Kidney tubule cell (primary cell): Measurements from ENCODE around the gene SLITRK5.

ENCODE experiments used
- DNase-seq: peaks from one replicate; pipeline ENCODE4 v3.0.0-alpha.2; 2018; ENCODE audit warnings: low spot score

Gene SLITRK5, protein sequence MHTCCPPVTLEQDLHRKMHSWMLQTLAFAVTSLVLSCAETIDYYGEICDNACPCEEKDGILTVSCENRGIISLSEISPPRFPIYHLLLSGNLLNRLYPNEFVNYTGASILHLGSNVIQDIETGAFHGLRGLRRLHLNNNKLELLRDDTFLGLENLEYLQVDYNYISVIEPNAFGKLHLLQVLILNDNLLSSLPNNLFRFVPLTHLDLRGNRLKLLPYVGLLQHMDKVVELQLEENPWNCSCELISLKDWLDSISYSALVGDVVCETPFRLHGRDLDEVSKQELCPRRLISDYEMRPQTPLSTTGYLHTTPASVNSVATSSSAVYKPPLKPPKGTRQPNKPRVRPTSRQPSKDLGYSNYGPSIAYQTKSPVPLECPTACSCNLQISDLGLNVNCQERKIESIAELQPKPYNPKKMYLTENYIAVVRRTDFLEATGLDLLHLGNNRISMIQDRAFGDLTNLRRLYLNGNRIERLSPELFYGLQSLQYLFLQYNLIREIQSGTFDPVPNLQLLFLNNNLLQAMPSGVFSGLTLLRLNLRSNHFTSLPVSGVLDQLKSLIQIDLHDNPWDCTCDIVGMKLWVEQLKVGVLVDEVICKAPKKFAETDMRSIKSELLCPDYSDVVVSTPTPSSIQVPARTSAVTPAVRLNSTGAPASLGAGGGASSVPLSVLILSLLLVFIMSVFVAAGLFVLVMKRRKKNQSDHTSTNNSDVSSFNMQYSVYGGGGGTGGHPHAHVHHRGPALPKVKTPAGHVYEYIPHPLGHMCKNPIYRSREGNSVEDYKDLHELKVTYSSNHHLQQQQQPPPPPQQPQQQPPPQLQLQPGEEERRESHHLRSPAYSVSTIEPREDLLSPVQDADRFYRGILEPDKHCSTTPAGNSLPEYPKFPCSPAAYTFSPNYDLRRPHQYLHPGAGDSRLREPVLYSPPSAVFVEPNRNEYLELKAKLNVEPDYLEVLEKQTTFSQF

DNA sequence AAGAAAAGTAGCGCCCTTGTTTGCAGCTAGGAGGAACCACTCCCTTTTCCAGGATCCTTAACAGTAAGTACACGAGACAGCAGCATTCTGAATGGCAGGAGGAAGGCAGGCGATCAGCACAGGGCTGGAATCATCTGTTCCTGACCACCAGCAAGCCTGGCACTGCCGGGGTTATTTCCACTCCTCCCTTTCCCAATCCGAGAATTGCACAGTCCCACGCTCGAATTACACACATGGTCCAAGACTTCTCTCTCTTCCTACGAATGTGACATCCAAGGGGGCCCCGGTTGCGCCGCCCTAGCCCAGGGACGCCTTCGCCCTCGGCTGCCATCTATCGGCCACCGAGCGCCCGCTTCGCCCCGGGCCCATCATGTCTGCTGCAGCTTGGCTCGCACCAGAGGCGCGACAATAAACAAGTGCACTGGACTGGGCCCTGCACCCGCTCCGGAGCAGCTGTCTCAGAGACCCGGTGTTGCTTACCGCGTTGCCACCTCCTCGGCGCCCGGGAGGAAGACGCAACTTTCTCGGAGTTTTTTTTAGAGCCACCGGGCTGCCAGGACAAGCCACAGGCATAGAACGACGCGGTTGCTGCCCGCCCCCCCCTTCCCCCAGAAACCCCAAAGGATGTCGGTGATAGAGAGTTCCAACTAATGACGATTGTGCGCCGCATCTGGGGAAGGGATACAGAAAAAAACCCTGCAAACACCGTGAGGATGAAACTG is at the start of gene SLITRK5:
SLITRK5 (plus strand) TSS at position 341 of the 722 bp plus-strand sequence. CDS start 4,018 bp downstream, outside the sequence.
- peak; percentile 73 for DNase-seq

DNA sequence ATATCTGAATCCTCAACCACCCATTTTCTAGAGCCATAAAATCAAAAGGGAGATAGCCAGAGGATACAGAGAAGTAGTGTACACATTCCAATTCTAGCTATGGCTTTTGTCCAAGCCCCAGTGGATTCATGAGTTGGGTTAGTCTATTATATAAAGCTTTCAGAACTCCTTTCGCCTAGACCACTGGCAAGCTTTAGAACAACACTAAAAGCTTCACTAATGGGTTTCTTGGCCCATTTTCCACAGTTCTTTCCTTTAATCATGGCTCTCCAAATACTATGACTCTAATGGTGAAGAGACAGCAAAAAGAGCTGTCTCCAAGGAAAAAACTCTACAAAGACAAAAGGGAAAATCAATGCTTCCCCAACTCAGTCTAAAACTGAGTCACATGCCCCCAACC is 48.2 kb upstream of the SLITRK5 start:
- no peak for DNase-seq

GRCh38 chr13:87656306-87656705 is 14.9 kb upstream of the SLITRK5 start:
- no peak for DNase-seq

- DNase-seq: peak; percentile 70
Observed at GRCh38 chr13:87661471-87661870, 9.7 kb upstream of the SLITRK5 start.

DNA sequence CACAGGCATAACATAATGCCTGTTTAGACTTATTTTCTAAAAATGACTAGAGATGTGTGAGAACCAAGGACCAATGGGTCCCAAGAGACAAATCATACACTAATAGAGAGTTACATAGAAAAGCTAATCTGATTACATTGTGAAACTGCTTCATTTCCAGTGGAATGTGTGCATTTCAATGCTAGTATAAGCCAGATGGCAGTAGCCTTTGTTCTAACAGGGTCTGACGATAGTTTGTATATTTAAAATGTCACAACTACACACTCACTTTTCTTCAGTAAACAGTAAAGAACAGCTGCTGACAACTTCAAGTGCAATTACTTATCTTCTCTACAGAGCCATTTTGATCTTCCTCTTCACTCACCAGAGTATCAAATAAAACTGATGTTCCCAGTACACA is 4.3 kb upstream of the SLITRK5 start:
- no peak for DNase-seq

DNA sequence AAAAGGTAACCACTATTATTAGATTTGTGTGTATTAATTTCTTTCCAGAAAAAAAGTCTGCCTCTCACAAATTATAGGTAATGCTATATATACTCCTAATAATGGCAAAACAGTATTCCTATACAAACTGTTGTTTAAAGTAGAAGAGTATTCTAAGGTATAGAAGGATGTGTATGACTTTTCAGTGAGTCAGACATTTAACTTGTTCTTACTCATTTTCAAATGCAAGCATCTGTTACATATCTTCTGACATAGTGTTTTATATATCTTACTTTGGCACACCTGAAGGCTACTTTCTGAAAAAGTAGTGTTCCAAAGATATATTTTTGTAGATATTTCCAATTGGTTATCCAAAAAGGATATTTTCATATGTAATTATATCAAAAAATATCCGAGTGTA is 3.5 kb upstream of the SLITRK5 start:
- no peak for DNase-seq

- DNase-seq: peak; percentile 39
Observed at GRCh38 chr13:87669379-87669978, 1.7 kb upstream of the SLITRK5 start.

DNA sequence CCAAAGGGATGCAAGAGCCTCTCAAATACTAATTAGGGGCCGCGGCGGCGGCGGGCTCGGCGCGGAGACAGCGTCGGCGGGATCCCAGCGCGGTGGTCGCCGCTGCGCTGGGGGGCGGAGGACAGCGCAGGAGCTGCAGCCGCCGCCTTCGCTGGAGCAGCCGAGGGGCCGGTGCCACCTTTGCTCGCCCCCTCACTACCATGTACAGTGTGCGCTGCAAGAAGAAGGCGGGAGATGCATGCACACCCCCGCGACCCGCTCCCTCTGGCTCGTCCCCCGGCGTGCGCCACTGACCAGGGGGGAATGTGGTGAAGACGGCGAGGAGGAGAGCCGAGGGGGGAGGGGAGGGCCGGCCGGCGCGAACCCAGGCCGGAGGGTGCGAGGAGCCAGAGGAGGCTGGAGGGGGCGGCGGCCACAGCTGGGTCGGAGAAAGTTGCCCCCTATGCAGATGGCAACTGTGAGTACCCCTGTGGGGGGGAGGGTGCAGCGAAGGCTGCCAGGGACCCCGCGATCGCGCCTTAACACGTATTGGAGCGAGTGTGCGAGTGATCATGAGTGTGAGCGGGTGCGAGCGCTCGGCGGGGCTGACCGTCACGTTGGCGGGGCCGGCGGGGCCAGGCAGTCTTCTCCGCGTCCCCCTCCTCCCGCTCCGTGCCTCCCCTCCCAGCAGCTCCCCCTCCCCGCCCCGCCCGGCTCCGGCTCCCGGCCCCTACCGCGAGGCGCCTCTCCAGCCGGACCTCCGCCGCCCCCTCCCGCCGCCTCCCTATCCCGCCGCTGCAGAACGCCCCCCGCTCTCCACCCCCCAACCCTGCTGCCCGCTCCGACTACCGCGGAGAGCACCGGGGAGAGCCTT is 808 bp downstream of the SLITRK5 start:
- no peak for DNase-seq

DNA sequence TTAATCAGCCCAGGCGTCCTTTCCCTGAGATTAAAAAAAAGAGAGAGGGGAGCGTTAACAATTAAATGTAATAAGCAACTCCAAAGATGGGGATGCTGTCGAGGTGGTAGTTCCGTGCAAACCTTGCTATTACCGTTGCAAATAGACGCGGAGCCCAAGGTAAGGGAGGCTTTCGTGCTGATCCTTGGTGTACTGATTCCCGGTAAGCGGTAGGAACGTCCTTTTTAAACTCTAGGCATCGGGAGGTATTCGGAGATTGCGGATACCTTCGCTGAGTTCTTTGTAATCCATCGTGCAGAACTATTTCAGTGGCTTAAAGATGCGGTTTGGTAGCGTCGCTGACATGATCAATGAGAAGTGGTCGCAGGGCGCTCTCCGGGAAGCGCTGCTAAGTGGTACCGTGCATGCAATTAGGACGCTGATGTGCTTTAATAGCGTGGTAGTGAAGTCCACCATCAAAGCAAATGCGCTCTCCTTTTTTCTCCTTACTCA is 3.1 kb downstream of the SLITRK5 start:
- DNase-seq: no peak

DNA sequence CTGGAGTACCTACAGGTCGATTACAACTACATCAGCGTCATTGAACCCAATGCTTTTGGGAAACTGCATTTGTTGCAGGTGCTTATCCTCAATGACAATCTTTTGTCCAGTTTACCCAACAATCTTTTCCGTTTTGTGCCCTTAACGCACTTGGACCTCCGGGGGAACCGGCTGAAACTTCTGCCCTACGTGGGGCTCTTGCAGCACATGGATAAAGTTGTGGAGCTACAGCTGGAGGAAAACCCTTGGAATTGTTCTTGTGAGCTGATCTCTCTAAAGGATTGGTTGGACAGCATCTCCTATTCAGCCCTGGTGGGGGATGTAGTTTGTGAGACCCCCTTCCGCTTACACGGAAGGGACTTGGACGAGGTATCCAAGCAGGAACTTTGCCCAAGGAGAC is 4.7 kb downstream of the SLITRK5 start:
- no peak for DNase-seq

- DNase-seq: no peak
Observed at GRCh38 chr13:87676254-87677042, 5.3 kb downstream of the SLITRK5 start.

DNA sequence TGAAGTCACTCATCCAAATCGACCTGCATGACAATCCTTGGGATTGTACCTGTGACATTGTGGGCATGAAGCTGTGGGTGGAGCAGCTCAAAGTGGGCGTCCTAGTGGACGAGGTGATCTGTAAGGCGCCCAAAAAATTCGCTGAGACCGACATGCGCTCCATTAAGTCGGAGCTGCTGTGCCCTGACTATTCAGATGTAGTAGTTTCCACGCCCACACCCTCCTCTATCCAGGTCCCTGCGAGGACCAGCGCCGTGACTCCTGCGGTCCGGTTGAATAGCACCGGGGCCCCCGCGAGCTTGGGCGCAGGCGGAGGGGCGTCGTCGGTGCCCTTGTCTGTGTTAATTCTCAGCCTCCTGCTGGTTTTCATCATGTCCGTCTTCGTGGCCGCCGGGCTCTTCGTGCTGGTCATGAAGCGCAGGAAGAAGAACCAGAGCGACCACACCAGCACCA is 5.9 kb downstream of the SLITRK5 start:
- DNase-seq: no peak

- peak; percentile 11 for DNase-seq
Observed at GRCh38 chr13:87677496-87678371, 6.6 kb downstream of the SLITRK5 start.

- no peak for DNase-seq
Observed at GRCh38 chr13:87678372-87678752, 7.2 kb downstream of the SLITRK5 start.

- peak; percentile 54 for DNase-seq
Observed at GRCh38 chr13:87680298-87680697, 9.1 kb downstream of the SLITRK5 start.

GRCh38 chr13:87684850-87685742 is 13.9 kb downstream of the SLITRK5 start:
- DNase-seq: peak; percentile 51

GRCh38 chr13:87696458-87696857 is 25.3 kb downstream of the SLITRK5 start:
- no peak for DNase-seq

DNA sequence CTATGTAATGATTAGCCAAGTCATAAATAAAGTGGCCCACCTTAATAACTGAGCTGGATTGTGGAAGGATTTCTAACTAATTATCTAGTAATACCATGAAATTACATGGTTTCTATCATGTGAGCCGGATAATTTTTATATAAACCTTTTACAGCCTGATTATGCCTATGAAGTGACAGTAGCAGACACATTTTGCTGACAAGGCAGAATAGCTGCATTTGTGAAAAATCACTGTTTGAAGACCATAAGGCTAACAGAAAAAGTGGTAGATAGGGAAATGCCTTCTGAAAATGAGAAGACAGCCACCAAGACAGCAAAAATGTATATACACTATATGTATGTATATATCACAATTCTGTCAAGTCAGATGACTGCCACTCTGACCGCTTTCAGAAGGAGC is 27.1 kb downstream of the SLITRK5 start:
- no peak for DNase-seq
